HG03064 (cell line): ENCODE measurements around the gene SH3RF3.

Experiments
- ATAC-seq: cut with Tn5 transposase; IDR thresholded peaks from one replicate; pipeline ENCODE4 v1.9.1; 2021; ENCODE audit warnings: low read depth; ENCODE audit not compliant: unreplicated experiment

SH3RF3 gene

DNA sequence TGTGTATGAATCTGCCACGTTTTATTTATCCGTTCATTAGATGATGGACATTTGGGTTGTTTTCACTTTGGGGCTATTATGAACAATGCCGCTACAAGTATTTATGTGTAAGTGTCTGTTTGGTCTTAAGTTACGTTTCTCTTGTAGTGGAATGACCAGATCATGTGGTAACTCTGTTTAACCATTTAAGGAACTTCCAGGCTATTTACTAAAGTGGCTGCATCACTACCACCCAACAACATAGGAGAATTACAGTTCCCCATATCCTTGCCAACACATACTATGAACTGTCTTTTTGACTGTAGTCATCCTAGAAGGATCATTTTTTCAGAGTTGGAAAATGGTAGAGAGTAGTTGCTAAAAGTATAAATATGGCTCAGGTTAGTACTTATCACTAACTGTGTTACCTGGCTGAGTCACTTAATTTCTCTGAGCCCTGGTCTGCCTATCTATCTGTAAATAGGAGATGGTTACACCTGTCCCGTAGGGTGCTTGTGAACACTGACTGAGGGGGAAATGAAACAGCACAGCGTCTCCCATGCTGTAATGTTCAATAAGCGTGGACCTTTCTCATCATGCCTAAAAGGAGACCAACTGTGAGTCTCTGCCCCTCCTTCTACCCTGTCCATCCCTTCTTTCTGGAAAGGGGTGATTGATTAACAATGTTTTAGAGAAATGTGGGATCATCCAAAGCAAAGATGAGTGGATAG is 103.1 kb downstream of the SH3RF3 start:
- no peak for ATAC-seq

DNA sequence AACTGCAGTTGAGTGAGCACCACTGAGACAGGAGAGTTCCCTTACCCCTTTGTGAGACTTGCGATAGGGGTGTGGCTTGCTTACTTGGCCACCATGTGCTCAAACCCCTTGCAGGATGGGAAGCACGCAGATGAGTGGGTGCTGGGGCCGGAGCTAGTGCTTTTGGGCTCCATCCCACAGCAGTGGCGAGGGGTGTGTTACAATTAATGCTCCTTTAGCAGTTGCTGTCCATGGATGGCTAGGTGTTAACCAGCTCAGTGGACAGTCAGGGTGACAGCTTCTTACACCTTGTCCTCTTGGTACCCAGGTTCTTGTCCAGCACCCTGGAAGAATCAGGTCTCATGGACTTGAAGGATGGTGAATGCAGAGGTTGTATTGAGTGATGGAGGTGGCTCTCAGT is 103.9 kb downstream of the SH3RF3 start:
- no peak for ATAC-seq

DNA sequence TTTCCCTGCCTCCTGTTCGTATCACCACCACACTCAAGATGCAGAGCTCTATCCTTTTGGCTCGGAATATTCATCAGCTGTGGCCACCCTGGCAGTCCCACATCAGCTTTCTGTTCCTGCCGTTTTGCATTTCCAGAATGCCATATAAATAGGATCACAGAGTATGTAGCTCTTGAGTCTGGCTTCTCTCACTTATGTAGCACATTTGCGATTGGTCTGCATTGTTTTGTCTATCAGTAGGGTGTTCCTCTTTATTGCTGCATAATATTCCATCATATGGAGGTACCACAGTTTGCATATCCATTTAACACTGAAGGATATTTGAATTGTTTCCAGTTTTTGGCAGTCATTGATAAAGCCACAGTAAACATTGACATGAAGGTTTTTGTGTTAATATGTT is 104.6 kb downstream of the SH3RF3 start:
- ATAC-seq = no peak

DNA sequence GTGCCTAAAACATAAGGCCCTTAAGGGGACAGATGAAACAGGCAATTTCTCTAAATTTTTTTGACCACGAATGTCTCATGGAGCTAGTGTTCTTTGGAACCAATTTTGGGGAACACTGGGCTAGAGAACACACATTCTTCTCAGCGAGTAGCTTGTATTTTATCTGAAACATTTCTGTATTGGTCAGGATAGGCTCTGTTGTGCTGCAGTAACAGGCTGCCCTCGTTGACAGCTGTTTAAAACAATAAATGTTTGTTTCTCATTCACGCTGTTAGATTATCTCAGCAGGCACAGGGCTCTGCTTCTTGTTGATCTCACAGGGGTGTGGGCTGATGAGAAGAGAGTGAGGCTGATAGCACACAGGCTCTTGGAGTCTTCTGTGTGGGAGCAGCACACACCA is 105.3 kb downstream of the SH3RF3 start:
- ATAC-seq = no peak

DNA sequence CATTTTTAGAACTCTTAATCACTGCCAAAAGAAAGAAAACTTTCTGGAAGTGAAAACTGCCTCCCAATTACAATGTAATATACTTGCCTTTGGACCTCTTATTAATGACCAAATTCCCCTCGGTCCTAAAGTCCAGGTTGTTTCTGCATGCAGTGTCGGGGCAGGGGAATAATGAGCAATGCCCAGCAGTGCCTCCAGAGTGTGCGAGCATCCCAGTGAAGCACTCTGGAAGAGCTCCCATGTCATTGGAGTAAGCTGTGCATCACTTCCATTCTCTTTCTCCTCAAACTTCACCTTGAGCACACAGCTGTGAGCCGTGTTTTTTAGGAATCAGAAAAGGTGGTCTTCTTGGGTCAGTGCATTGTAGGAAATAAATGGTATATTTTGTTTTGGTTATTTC is 107.1 kb downstream of the SH3RF3 start:
- ATAC-seq = no peak

DNA sequence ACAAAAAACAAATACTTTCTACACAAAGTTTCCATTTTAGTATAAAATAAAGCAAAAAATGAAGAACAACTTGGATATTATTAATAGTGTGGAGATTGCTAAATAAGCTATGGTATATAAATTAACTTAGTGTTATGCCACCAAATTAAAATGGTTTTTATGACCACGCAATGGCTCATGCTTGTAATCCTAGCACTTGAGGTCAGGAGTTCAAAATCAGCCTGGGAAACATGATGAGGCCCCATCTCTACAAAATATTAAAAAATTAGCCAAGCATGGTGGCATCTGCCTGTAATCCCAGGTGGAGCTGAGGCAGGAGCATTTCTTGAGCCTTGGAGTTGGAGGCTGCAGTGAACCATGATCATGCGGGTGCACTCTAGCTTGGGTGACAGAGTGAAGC is 108.8 kb downstream of the SH3RF3 start:
- no peak for ATAC-seq

DNA sequence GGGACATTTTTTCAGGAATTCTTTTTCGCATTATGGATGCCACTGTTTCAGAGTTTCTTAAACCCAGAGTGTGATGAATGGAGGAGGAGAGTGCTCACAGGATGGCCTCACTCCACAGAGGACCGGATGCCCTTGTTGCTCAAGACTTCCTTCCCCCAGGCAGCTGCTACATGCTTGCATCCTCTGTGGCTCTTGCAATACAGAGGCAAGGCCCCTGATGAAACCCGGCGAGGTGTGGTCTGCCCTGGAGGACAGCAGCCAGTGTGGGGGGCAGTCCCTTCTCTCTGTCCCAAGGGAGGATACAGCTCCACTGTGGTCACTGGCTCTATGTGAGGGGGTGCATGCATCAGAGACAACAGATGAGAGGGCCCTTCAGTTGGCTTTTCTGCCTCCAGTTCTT is 109.6 kb downstream of the SH3RF3 start:
- peak; percentile 84 for ATAC-seq

DNA sequence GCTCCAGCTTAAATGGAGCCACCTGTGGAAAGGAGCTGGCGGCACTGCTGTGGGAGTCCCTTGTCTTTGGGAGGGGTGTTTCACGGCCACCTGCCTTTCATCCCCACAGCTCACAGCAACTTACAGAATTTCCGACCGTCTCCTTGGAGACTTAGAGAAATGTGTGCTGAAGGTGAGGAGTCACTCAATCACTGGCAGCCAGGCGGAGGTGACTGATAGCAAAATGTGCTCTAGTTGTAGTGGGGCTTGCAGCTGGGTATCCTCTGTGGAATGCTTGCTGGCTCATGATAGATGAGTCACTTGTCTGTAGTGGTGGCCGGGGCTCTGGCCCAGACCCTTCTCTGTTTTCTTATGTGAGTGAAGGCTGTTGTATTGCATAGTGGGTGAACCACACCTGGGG is 110.7 kb downstream of the SH3RF3 start:
- ATAC-seq = no peak

DNA sequence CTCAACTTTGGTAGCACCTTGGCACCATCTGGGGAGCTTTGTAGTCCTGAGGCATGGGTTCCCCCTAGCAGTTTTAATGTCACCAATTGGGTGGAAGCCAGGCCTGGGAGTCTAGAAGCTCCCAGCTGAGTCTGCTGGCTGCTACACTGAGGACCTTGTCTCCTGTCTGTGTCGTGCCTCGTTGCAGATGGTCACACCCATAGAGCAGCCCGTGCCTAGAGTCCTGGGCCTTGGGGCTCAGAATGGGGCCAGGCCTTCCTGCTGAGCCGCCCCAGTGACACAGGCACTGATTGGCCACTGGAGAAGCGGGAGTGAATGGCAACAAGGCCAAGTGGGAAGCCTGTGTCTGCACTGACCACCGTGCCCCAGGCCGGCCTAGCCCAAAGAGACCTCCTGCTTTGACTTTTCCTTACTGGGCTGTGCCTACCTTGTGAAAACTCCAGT is 113.2 kb downstream of the SH3RF3 start:
- ATAC-seq = no peak

DNA sequence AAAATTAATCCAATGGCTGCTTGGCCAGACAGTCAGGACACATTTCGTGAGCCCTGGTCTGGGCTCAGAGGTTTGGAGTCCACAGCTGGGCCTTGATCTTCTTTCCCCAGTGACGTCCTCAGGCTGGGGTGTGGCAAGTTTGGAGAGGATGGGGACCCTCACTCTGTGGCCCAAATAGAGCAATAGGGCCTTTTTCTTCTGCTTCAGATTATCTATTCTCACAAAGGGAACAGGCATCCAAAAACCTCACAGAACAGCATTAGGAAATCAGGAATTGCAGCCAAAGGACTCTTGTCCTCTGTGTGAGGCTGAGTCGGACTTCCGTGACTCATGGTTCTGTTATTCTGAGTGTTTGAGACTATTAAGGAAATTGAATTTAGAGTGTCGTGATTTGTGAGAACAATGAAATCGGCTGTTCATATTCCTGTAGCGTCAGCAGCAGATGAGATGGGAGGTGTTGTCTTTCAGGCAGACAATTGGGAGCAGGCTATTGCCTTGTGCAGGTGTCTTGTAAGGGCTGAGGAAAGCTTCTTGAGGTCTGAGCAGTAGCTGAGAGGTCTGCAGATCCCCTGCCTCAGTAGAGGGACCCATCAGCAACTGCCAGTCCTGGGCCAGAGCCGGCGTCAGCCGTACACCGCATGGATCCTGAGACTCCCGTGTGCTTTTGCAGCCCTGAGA is 113.8 kb downstream of the SH3RF3 start:
- ATAC-seq = no peak

DNA sequence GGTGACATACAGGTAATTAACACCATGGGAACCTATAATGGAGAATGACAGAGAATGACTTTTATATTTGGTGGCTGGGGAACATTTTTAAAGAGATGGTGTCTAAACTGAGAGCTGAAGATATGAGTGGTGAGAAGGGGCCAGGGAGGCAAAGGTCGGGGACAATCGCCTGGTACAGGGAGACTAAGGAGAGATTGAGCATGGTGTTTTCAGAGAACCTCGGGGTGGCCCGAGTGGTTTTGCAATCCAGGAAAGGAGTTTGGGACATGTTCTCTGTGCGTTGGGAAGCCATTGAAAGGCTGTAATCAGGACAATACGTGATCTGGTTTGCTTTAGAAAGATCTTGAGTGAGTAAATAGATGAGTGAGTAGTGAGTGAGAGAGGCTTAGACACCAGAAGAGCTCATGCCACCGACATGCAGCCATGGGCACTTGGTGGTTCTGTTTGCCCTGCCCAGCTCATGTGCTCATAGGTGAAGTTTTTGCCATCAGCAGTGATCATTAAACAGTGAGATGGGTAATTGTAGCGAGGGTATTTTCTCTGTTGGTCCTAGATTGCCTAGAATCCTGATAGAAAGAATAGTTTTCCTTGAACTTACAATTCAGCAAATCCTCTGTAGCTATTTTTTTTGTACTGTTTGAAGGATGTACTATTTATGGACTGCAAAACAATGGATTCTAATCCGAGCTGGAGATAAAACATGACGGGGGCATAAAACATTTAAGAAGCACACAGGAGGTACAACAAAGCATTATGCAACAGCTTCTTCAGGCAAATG is 114.7 kb downstream of the SH3RF3 start:
- no peak for ATAC-seq

DNA sequence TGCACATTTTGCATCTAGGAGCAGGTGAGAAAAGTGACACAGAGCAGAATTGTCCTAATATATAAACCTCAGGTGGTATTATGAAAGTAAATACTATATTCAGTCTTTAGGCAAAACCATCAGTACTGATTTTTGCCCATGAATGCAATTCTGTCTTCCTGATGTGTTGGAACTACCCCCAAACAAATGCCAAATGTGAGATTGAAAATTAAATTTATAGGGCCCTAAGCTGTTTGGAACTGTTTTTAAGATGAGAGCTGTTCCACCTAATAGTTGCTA is 115.2 kb downstream of the SH3RF3 start:
- no peak for ATAC-seq

DNA sequence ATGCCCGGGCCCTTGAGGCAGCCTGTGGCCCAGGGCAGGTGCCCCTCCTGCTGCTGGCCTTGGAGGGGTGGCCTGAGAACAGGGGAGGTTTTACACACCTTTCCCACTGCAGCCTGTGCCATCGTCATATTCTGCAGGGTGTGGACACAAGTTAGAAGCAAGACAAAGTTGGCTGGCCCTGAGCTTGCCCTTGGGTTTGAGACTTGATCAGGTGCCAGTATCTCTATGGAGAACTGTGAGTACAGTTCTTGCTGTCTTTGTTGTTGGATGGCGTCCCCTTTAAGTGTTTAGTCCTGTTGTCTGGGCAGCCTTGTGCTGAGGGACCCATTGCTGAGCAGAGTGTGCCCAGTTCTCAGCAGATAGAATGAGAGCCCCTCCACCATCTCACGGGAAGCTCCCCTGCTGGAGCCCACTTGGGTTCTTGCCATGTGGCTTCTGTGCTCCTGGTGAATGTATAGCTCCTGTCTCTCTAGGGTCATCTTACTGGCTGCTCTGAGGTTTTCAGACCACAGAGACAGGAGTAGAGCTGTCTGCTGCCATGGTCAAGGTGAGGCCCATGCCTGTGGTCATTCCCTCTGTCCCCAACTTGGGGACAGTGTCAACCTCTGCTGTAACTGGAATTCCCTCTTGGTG is 115.9 kb downstream of the SH3RF3 start:
- ATAC-seq = no peak

DNA sequence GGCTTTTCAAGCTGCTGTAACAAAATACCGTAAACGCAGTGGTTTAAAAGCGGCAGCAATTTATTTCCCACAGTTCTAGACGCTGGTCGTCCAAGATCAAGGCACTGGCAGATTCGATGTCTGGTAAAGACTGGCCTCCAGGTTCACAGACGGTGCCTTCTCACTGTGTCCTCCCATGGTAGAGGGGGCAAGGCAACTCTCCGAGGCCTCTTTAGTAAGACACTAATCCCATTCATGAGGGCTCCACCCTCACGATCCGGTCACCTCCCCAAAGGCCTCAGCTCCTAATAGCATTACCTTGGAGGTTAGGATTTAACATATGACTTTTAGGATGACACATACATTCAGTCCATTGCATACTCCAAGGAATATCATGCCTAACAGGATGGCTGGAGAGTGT is 117.2 kb downstream of the SH3RF3 start:
- no peak for ATAC-seq

DNA sequence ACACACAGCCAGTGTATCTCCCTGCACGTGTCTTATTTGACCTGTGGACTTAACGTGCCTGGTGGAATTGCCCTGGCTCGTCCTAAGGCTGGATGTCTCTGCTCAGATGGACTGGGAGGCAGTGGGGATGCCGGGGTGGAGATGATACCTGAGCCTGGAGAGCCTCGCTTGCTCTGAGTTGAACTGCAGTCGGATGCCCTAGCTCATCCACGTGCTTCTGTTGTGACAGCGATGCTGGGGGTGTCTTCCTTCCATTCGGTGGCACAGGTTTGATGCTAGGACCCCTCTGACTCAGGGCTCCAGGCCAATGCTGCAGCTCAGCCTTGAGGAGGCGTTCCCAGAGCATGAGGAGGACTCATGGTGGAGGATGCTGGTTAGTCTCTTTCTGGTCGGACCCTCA is 117.6 kb downstream of the SH3RF3 start:
- ATAC-seq = no peak

DNA sequence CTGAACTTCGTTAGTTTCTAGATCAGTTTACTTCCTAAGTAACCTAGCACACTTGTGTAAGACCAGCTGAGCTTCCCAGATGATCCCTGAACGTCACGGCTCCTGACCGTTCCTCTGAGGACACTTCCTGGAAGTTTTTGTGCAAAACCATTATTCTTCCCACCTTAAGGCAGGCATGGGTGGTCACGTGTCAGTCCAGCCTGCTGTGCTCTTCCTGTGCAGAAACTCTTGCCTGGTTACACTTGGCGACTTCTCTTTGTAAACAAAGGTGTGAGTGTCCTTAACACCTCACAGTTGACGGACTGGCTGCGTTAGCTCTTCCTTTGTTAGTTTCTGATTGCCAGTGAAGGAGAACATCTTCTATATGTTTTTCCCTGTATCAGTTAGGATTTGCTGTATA is 118.3 kb downstream of the SH3RF3 start:
- no peak for ATAC-seq

DNA sequence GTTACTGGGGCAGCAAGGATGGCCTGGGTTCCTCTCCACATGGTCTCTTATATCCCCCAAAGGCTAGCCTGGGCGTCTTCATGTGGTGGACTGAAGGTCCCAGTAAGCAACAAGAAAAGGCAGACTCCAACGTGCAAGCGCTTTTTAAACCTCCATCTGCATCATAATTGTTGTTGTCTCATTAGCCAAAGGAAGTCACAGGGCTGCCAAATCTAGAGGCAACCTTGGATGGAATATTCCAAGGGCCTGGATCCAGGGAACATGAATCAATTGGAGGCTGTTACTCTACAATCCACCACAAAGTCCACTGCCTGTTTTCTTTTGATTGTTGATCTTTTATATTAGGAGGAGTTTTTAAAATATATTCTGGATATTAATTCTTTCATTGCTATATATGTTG is 118.8 kb downstream of the SH3RF3 start:
- no peak for ATAC-seq

DNA sequence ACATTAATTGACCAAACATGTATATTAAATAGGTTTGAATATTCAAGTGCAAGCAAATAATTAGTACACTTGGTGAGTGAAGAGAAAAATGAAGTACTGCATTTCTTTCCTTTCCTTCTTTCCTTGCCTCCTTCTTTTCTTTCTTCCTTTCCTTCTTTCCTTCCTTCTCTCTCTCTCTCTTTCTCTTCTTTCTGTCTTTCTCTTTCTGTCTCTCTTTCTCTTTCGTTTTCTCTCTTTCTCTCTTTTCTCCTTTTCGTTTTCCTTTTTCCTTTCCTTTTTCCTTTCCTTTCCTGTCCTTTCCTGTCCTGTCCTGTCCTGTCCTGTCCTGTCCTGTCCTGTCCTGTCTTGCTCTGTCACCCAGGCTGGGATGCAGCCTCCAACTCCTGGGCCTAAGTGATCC is 119.6 kb downstream of the SH3RF3 start:
- ATAC-seq = no peak

DNA sequence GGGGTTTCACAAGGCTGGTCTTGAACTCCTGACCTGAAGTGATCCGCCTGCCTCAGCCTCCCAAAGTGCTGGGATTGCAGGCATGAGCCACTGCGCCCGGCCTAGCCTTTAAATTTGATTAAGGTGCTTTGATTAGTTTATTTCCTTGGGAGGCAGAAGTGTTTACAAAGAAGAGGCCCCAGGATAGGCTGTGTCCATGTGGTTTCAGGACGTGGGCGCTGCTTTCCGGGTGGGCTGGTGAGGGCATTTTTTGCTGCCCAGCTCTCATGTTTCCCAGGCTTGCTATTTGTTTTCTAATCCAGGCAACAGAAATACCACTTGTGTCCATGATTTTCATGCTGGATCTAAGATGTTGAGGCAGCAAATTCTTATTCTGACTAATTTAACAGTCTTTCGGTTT is 124.2 kb downstream of the SH3RF3 start:
- no peak for ATAC-seq

DNA sequence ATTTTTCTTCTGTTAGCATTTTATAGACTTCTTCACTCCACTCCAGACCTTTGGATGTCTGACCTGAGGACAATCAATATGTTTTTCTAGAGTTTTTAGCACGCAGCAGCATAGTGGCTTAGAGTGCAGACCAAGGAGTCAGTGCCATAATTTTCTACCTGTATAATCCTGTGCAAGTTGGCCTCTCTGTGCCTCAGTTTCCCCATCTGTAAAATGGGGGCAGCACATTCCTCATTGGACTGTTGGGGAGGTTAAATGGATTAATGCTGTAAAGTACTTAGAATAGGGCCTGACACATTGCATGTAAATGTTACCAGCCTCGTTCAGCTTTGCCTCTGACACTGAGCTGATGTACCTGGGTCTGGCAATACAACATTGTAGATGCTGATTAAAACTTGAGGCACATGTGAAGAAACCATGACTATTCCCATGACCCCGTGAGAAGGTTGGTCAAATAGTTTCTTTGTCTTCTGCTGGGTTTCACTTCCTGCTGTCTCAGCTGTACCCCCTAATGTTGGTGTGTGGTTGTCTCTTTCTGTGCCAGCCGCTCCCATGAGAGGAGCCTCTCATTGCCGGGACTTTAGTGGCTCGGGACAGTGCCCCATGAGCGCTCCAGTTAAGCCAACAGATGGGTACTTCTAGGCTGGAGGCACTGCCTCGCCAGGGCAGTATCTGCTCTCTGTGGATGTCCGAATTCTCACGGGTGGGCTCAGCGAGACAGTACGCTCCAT is 125.3 kb downstream of the SH3RF3 start:
- ATAC-seq = peak; percentile 66

DNA sequence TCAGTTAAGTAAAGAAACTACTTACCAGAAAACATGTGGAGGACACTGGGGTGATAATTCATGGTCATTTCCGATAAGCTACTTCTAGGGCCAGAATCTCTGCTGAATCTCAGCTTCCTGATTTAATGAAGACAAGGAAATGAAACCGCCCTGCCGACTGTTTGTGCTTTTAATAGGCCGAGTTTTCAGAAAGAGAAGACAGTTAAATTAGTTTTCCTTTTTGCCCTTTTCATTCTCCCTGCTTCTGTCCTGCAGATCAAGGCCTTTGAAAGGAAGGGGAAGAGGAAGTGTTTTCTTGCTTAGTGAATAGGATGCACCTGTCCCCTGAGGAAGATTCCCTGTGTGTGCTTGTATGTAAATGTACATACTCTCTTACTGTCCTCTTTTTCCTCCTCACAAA is 126.6 kb downstream of the SH3RF3 start:
- ATAC-seq = no peak
